Posterior vena cava (tissue), 2 donors: ENCODE data around the gene ASS1. TPM values are rescaled to one million over a fixed set of nuclear protein-coding genes. Genes with fewer than 3 reads are reported as not detected.

ENCODE experiments used
- DNase-seq: peaks from one replicate; pipeline ENCODE4 v3.0.0-alpha.2; 2020; ENCODE audit warnings: low spot score
- intact Hi-C, 2 donors: fragments of 100-400 bp; cut with DNase I; formaldehyde crosslinking; loops; one replicate each; pipeline versions ENCODE4 v1.14.1 to v1.14.2; 2022 to 2023
- total RNA-seq, 2 donors: library from RNA; stranded (reverse); fragmentation: NEBNext Ultra II Directional; extraction: Animal tissue kit (Norgen Biotek cat#: 25700); gene quantifications; one replicate each; pipeline ENCODE4 v1.2.1, GENCODE V29; 2021
- donor health status: DM: yes; HTN: yes; CAD: no.
- donor health status: DM: yes; HTN: yes; CAD: no.

Gene ASS1
- total RNA-seq, 2 donors from 2014 or later, result 106 to 118 TPM

- no peak for DNase-seq
- intact Hi-C loops, result no loop called here
Measured at GRCh38 chr9:130480673-130481072, 35.9 kb downstream of the ASS1 start.

GRCh38 chr9:130482463-130482862 lies 37.7 kb downstream of the ASS1 start:
- intact Hi-C loops, result no loop called here
- no peak for DNase-seq

GRCh38 chr9:130483371-130483971 lies 38.7 kb downstream of the ASS1 start:
- no peak for DNase-seq
- intact Hi-C loops, result no loop called here

DNA sequence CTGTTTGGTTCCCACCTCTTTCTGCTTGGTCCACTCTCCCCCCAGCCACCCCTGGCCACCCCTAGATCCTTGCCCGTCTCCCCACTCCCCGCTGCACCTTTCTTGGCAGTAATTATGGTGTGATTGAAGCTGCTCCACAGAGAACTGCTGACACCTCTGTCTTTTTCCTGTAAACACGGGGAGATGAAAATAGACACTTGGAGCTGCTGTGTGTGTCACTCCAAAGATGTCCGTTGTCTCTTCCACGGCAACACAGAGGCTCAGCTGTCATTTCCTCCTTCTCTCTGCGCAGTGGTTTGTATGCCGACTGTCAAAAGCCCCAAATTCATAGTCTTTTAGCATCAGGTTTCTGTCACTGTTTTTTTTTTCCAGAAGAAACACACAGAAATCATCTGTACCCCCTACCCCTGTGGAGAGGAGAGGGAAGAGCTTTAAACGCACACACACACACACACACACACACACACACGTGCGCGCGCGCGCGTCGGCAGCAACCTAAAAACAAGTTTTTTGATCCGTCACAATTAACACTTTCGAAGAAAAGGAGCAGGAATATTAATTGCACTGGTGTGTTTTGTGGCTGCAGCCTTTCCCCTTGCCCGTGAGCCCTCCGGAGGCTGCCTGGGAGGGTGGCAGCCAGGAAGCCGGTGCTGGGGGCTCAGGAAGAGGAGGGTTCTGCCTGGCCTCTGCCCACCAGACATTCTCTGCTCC lies 39.8 kb downstream of the ASS1 start:
- DNase-seq, result no peak
- intact Hi-C loops, result no loop called here

- intact Hi-C loops, result no loop called here
- no peak for DNase-seq
Measured at GRCh38 chr9:130486103-130486502, 41.3 kb downstream of the ASS1 start.

DNA sequence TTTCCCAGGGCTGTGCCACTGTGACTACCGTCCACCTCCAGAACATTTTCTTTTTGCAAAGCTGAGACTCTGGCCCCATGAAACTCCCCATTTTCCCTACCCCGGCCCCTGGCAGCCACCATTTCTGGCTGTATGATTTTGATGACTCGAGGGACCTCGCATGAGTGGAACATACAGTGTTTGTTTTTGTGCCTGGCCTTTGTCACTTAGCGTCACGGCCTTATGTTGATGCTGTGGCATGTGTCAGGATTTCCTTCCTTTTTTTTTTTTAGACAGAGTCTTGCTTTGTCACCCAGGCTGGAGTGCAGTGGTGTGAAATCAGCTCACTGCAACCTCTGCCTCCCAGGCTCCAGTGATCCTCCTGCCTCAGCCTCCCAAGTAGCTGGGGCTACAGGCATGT lies 42.7 kb downstream of the ASS1 start:
- no peak for DNase-seq
- intact Hi-C loops, result no loop called here

GRCh38 chr9:130488621-130489330 lies 44.0 kb downstream of the ASS1 start:
- DNase-seq, result no peak
- intact Hi-C loops, result no loop called here

DNA sequence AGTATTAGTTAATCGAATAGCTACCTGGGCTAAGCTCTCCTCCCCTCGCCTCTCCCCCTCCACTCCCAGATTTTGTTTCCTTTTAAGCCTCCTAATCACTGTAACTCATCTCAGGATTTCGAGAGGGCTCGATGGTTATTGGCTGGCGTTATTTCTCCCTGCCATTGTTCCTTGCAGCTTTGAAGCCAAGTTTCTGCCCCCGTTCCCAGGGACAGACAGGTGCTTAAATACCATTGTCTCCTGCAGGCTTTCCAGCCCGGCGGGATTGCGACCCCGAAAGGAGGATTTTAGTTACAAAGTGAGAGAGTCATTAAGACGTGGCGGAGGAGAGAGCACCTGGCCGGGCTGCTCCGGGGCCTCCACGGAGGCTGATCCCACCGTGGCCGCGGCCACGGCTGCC lies 46.2 kb downstream of the ASS1 start:
- DNase-seq, result no peak
- intact Hi-C loops, result no loop called here

GRCh38 chr9:130491830-130492482 lies 47.2 kb downstream of the ASS1 start:
- no peak for DNase-seq
- intact Hi-C loops, result no loop called here

DNA sequence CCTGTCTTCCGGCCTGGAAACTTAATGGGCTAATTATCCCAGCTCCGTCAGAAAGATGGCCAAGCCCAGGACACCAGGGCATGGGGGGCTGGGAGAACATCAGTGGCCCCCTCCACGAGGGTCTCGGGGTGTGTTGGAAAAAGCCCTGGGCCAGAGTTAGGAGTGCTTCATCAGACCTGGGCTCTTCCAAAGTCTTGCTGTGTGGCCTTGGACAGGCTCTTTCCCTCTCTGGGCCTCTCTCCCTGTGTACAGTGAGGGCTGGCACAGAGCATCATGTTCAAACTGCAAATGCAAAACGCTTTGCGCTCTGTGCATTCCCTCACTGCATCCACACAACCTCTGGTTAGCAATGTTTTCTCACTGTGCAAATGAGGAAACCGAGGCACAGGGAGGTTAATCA lies 48.3 kb downstream of the ASS1 start:
- no peak for DNase-seq
- intact Hi-C loops, result no loop called here

DNA sequence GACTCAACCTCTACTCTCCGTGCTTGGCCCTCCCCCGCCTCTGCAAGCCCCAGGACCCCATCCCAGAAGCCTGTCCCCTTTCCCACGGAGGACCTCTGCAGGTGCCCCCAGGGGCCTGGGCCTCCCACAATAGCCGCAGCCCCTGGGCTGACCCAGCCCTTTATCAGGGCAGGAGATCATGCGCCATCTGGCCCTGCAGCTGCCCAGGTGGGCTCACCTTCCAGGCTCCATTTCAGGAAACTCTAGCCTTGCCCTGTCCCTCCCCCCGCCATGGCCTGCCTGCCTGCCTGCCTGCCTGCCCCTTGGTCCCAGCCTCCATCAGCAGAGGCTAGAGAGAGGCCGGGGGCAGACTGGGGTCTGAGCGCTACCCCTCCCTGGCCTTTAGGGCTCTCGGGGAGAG lies 48.7 kb downstream of the ASS1 start:
- intact Hi-C loops, result no loop called here
- no peak for DNase-seq

- intact Hi-C loops, result no loop called here
Measured at GRCh38 chr9:130495067-130495466, 50.3 kb downstream of the ASS1 start.

GRCh38 chr9:130497139-130497538 lies 52.4 kb downstream of the ASS1 start:
- DNase-seq, result no peak
- intact Hi-C loops, result no loop called here

More at GRCh38 chr9:130495067-130495466, 50.3 kb downstream of the ASS1 start:
- no peak for DNase-seq

GRCh38 chr9:130498298-130498917 lies 53.6 kb downstream of the ASS1 start:
- intact Hi-C loops, result no loop called here
- no peak for DNase-seq

DNA sequence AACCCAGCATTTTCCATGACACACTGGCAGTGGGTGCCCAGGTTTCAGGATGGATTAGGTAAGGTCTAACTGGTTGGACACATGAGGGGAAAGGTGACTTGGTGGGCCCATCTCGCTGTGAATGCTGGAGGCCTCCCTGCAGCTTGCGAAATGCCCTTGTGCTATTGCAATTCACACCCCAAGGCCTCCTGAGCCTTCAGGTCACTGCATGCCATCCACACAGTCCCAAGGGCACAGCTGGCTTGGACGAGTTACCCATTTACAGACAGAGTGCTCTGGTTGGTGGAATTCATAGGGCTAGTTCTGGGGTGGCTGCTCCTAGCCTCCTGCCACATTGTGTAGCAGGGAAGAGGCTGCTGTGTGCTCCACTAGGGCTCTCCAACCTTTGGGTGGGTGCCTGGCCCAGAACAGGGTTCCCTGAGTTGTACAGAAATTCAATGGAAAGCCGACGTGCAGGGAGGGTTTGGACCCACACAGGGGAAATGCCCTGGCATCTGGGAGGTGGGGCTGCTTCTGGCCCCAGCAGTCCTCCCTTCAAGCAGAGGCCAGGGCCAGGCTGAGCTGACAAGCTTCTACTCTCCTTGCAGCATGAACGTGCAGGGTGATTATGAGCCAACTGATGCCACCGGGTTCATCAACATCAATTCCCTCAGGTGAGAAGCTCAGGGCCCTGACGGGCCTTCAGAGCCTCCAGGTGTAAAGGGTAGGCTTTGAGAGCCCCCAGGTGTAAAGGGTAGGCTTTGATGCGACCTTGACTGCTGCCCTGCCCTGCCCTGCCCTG lies 54.3 kb downstream of the ASS1 start:
- intact Hi-C loops, result no loop called here
- no peak for DNase-seq

- intact Hi-C loops, result no loop called here
Measured at GRCh38 chr9:130499804-130500263, 55.1 kb downstream of the ASS1 start.

GRCh38 chr9:130500340-130501180 lies 55.8 kb downstream of the ASS1 start:
- no peak for DNase-seq
- intact Hi-C loops, result no loop called here

More at GRCh38 chr9:130499804-130500263, 55.1 kb downstream of the ASS1 start:
- DNase-seq, result no peak

GRCh38 chr9:130501639-130502038 lies 56.9 kb downstream of the ASS1 start:
- DNase-seq, result no peak
- intact Hi-C loops, result no loop called here
